ENCODE results near the gene ACVR1B.
A peak's percentile ranks its signal among the peaks of the same experiment; 100 is the strongest.

The ACVR1B gene

DNA sequence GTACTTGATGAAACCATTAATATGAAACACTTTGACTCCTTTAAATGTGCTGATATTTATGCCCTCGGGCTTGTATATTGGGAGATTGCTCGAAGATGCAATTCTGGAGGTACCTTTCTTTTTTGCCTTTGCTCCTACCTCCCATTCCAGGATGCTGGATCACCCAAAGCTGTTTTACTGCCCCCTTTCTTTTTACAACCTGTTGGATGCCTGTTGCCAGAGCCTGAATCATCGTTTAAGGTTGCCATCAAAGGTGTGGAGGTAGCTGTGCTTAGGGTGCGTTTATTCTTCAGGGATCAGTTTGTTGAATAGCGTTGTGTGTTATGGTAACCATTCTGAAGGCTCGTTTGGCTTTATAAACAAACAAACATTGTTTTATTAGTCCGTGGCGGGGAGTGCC, 35.3 kb downstream of the ACVR1B start:
- H3K27ac ChIP-seq: no peak overlapping the region
- TF ChIP-seq Cebpa-rat (IDR thresholded peaks at IDR 0.05): no peak
- peaks cover 84% of the 10 kb centered on the region for H3K36me3 ChIP-seq
- no peak overlapping the region for H3K9ac ChIP-seq
- H3K27me3 ChIP-seq: no peaks in the 10 kb centered on the region
- H3K9me3 ChIP-seq: no peaks in the 10 kb centered on the region
- no peak overlapping the region for H3K4me3 ChIP-seq
- no peaks in the 10 kb centered on the region for H3K4me1 ChIP-seq
- H3K4me2 ChIP-seq: no peak overlapping the region
- 0 out of 2 replicates have a peak, but pooled peaks cover 5% of the 10 kb centered on the region for H4K20me1 ChIP-seq

DNA sequence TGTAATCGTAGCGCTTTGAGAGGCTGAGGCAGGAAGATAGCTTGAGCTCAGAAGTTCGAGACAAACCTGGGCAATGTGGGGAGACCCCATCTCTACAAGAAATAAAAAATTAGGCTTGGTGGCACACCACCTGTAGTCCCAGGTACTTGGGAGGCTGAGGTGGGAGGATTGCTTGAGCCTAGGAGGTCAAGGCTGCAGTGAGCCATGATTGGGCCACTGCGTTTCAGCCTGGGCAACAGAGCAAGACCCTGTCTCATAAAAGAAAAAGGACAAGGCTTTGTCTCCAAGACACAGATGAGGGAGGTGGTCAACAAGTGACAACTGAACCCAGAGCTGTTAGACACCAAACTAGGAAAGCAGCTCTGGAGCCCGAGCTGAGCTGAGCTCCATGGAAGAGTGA, 40.7 kb downstream of the ACVR1B start:
- Histone ChIP-seq H3K4me1 (peaks cover 5% of the 10 kb centered on the region; the same call in 1 of the 2 replicates), H4K20me1 (no peaks in the 10 kb centered on the region), H3K9me3 (no peaks in the 10 kb centered on the region), H3K4me2 (no peak overlapping the region), H3K4me3 (no peak overlapping the region), H3K36me3 (peaks cover 67% of the 10 kb centered on the region), H3K27me3 (no peaks in the 10 kb centered on the region), H3K9ac (no peak overlapping the region), H3K27ac (no peak overlapping the region)
- no peak for TF ChIP-seq Cebpa-rat (IDR thresholded peaks at IDR 0.05)

- H3K9ac ChIP-seq: no peak overlapping the region
- no peaks in the 10 kb centered on the region for H4K20me1 ChIP-seq
- no peak overlapping the region for H3K4me2 ChIP-seq
- TF ChIP-seq Cebpa-rat (IDR thresholded peaks at IDR 0.05): no peak
- H3K36me3 ChIP-seq: peaks cover 57% of the 10 kb centered on the region
- no peak overlapping the region for H3K27ac ChIP-seq
- H3K4me3 ChIP-seq: no peak overlapping the region
- H3K4me1 ChIP-seq: peaks cover 5% of the 10 kb centered on the region; the same call in 1 of the 2 replicates
- H3K27me3 ChIP-seq: no peaks in the 10 kb centered on the region
- H3K9me3 ChIP-seq: no peaks in the 10 kb centered on the region
Measured at GRCh38 chr12:51994539-51994820, 43.0 kb downstream of the ACVR1B start.

- Histone ChIP-seq H3K9me3 (no peaks in the 10 kb centered on the region), H3K27ac (no peak overlapping the region), H4K20me1 (no peaks in the 10 kb centered on the region), H3K4me2 (no peak overlapping the region), H3K4me3 (no peak overlapping the region), H3K4me1 (peaks cover 5% of the 10 kb centered on the region; the same call in 1 of the 2 replicates), H3K36me3 (peaks cover 57% of the 10 kb centered on the region), H3K27me3 (no peaks in the 10 kb centered on the region), H3K9ac (no peak overlapping the region)
- no peak for TF ChIP-seq Cebpa-rat (IDR thresholded peaks at IDR 0.05)
Measured at GRCh38 chr12:51994959-51995358, 43.5 kb downstream of the ACVR1B start.

DNA sequence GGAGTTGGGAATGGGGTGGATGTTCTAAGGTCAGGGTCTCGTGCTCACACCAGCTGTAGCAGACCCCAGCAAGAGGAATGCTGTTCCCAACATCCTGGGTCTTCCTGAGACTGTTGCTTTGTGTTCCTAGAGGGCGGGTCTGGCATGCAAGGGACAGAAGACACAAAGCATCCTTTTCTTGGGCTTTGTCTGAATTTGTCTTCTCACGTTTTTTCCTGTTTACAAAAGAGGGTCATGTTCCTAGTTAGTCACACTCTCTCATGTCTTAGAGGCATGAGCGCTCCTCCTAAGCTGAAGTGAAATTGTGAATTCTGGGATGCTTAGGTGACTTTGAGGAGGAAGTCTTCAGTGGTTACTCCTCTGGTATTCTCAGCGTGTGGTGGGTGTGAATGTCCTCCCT, 45.6 kb downstream of the ACVR1B start:
- Histone ChIP-seq H3K4me3 (no peak overlapping the region), H3K27me3 (no peaks in the 10 kb centered on the region), H3K9ac (no peak overlapping the region), H4K20me1 (no peaks in the 10 kb centered on the region), H3K9me3 (no peaks in the 10 kb centered on the region), H3K4me2 (no peak overlapping the region), H3K4me1 (peaks cover 5% of the 10 kb centered on the region), H3K27ac (no peak overlapping the region), H3K36me3 (peaks cover 47% of the 10 kb centered on the region)
- TF ChIP-seq Cebpa-rat (IDR thresholded peaks at IDR 0.05): no peak

- H3K4me1 ChIP-seq: peaks cover 50% of the 10 kb centered on the region
- H3K4me3 ChIP-seq: no peak overlapping the region
- H3K4me2 ChIP-seq: peak overlapping the region; percentile 72
- TF ChIP-seq Cebpa-rat (IDR thresholded peaks at IDR 0.05): no peak
- peaks cover 14% of the 10 kb centered on the region for H3K36me3 ChIP-seq
- H3K27ac ChIP-seq: 0 out of 2 replicates have a peak overlapping the region, but pooled peaks have one; percentile 41
- peaks cover 13% of the 10 kb centered on the region; the same call in 1 of the 2 replicates for H4K20me1 ChIP-seq
- no peaks in the 10 kb centered on the region for H3K9me3 ChIP-seq
- H3K27me3 ChIP-seq: peaks cover 15% of the 10 kb centered on the region
- H3K9ac ChIP-seq: 0 out of 2 replicates have a peak overlapping the region, but pooled peaks have one; percentile 15
Measured at GRCh38 chr12:52003016-52003550, 51.6 kb downstream of the ACVR1B start.

GRCh38 chr12:52003591-52003990, 52.1 kb downstream of the ACVR1B start:
- 0 out of 2 replicates have a peak overlapping the region, but pooled peaks have one; percentile 41 for H3K27ac ChIP-seq
- 0 out of 2 replicates have a peak overlapping the region, but pooled peaks have one; percentile 15 for H3K9ac ChIP-seq
- H3K4me2 ChIP-seq: peak overlapping the region; percentile 72
- no peak overlapping the region for H3K4me3 ChIP-seq
- H4K20me1 ChIP-seq: peaks cover 15% of the 10 kb centered on the region
- H3K27me3 ChIP-seq: peaks cover 15% of the 10 kb centered on the region
- peaks cover 14% of the 10 kb centered on the region for H3K36me3 ChIP-seq
- no peak for TF ChIP-seq Cebpa-rat (IDR thresholded peaks at IDR 0.05)
- H3K9me3 ChIP-seq: no peaks in the 10 kb centered on the region
- peaks cover 55% of the 10 kb centered on the region for H3K4me1 ChIP-seq

- H3K4me2 ChIP-seq: peak overlapping the region; percentile 72
Measured at GRCh38 chr12:52004042-52004648, 52.6 kb downstream of the ACVR1B start.

DNA sequence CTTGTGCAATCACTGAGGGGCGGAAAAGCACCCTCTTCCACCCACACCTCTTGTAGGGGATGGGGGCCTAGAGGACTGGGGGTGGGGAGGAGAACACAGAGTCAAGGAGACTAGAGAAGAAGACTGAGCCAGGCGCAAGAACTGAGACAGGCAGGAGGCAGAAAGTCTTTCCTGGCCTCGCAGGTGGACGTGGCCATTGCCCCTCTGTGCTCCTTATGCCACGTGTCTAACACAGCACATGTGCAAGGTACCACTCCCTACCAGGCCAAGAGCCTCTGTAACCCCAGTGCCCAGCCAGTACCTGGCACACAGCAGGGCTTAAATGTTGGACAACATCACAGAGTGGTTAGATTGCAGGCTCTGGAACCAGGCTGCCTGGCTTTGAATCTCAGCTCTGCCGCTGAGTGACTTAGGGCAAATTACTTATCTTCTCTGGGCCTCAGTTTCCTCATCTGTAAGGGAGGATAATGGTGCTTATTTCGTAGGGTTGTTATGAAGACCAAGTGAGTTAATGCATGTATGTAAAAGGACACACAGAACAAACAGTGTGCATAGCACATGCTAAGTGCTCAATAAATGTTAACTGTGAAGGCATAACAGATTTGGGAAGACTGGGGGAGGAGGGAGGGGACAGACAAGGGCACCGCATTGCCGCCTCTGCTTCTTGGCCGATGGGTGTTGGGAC, 53.9 kb downstream of the ACVR1B start:
- H3K4me2 ChIP-seq: peak overlapping the region; percentile 92
- peaks cover 25% of the 10 kb centered on the region for H4K20me1 ChIP-seq
- TF ChIP-seq Cebpa-rat (IDR thresholded peaks at IDR 0.05): no peak
- H3K9me3 ChIP-seq: no peaks in the 10 kb centered on the region
- no peak overlapping the region for H3K9ac ChIP-seq
- no peak overlapping the region for H3K4me3 ChIP-seq
- H3K27me3 ChIP-seq: peaks cover 15% of the 10 kb centered on the region
- peaks cover 72% of the 10 kb centered on the region for H3K4me1 ChIP-seq
- H3K36me3 ChIP-seq: 0 out of 2 replicates have a peak, but pooled peaks cover under 1% of the 10 kb centered on the region
- H3K27ac ChIP-seq: no peak overlapping the region

More at GRCh38 chr12:52004042-52004648, 52.6 kb downstream of the ACVR1B start:
- no peak overlapping the region for H3K9ac ChIP-seq
- peaks cover 60% of the 10 kb centered on the region for H3K4me1 ChIP-seq
- H3K9me3 ChIP-seq: no peaks in the 10 kb centered on the region
- no peak for TF ChIP-seq Cebpa-rat (IDR thresholded peaks at IDR 0.05)
- peaks cover 15% of the 10 kb centered on the region for H3K27me3 ChIP-seq
- H3K4me3 ChIP-seq: no peak overlapping the region
- peaks cover 11% of the 10 kb centered on the region for H3K36me3 ChIP-seq
- H4K20me1 ChIP-seq: peaks cover 20% of the 10 kb centered on the region
- H3K27ac ChIP-seq: no peak overlapping the region
